Measurements from ENCODE around the gene OPCML. TPM values are rescaled to one million over a fixed set of nuclear protein-coding genes. Genes with fewer than 3 reads are reported as not detected.
A peak's percentile ranks its signal among the peaks of the same experiment; 100 is the strongest.

OPCML gene
- total RNA-seq, 1 experiment from 2014 or later = 0.94 TPM

DNA sequence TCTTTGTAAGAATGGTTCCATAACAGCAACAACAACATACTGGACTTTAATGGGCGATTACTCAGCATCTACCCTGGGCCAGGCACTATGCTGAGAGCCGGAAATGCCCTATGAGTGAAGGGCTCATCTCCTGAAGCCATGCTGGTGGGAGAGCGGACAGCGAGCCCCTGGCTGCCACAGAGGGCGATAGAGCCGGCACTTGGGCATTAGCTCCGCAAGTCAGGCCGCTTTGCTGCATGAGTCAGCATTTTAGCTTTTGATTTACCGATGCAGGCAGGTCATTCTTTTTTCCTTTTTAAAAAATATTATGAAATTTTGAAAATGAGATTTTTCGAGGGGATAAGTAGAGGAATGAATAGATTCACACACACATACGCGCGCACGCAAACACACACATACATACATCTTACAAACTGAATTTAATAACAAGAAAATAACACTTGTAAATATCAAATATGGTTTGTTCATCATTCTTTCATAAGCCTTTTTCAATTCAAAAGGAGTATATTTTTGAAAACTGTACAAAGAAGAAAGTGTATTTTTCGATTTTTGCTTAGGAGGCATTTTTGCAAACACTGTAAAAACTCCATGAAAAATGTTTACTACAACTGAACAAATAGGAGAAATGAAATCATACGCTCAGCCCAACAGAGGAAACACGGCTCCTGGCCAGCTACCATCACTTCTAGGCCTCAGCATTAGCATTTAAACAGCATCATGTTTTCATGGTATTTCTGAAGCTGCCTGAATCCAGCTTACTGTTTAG lies 667.3 kb downstream of the OPCML start:
- H3K27ac ChIP-seq (ENCODE audit: insufficient read length, low read depth, low read length) = no peak overlapping the region
- H3K79me2 ChIP-seq (ENCODE audit: insufficient read depth, low read length) = no peaks in the 10 kb centered on the region
- H3K4me3 Mint-ChIP-seq = no peak overlapping the region
- no CpG with 5 or more reads among the region's 17 CpGs for WGBS (ENCODE audit: extremely low coverage, insufficient read length, low lambda C conversion rate)
- H3K9ac ChIP-seq (ENCODE audit: extremely low read depth, insufficient read length, low read length) = no peak overlapping the region
- H2BK15ac ChIP-seq (ENCODE audit: low read depth, low read length) = no peak overlapping the region
- peak; percentile 85 for DNase-seq
- H2AK5ac ChIP-seq (ENCODE audit: insufficient read length, low read length) = no peak overlapping the region
- TF ChIP-seq CTCF (conservative IDR thresholded peaks at IDR 0.05) = peak; percentile 65
- no peaks in the 10 kb centered on the region for H3K23me2 ChIP-seq (ENCODE audit: insufficient read length, low read depth, low read length, poor library complexity, severe bottlenecking)
- H3K4ac ChIP-seq (ENCODE audit: low read depth, low read length) = no peak overlapping the region
- H3K79me1 ChIP-seq (ENCODE audit: insufficient read depth, low read depth, low read length, poor library complexity, severe bottlenecking) = no peaks in the 10 kb centered on the region
- no peak overlapping the region for H3K23ac ChIP-seq (ENCODE audit: insufficient read length, low read depth, low read length)
- no peak overlapping the region for H3K14ac ChIP-seq (ENCODE audit: insufficient read depth, low read length)
- H3K27me3 Mint-ChIP-seq (ENCODE audit: low read depth) = no peaks in the 10 kb centered on the region; the same call in 1 of the 2 replicates
- no peaks in the 10 kb centered on the region for H3K9me3 Mint-ChIP-seq
- H3K56ac ChIP-seq (ENCODE audit: insufficient read length, low read depth, low read length) = no peak overlapping the region
- no peaks in the 10 kb centered on the region for H3K36me3 Mint-ChIP-seq (ENCODE audit: insufficient read depth in 1 of 3, low read depth in 3 of 3)
- no peak overlapping the region for H4K5ac ChIP-seq (ENCODE audit: insufficient read length, low read depth, low read length)
- H3T11ph ChIP-seq (ENCODE audit: low read length) = no peak overlapping the region
- H3K4me1 Mint-ChIP-seq = peaks cover 11 to 23% of the 10 kb centered on the region in 2 experiments
- H2BK20ac ChIP-seq (ENCODE audit: low read depth, low read length, poor library complexity, severe bottlenecking) = no peak overlapping the region
- no peak overlapping the region for H3K4me2 ChIP-seq (ENCODE audit: insufficient read depth, insufficient read length, low read length)
- H2BK5ac ChIP-seq (ENCODE audit: insufficient read length, low read length) = no peak overlapping the region
- no peaks in the 10 kb centered on the region for H3K27me3 ChIP-seq (ENCODE audit: insufficient read depth, low read length)
- H4K20me1 ChIP-seq (ENCODE audit: control insufficient read depth, insufficient read depth, insufficient read length) = no peaks in the 10 kb centered on the region
- H2BK120ac ChIP-seq (ENCODE audit: low read depth, low read length, poor library complexity, severe bottlenecking) = no peak overlapping the region
- H2AFZ ChIP-seq (ENCODE audit: low read length) = no peak overlapping the region
- no peaks in the 10 kb centered on the region for H3K9me3 ChIP-seq (ENCODE audit: control insufficient read depth, low read depth, low read length)
- no peak overlapping the region for H2BK12ac ChIP-seq (ENCODE audit: insufficient read length, low read depth, low read length)
- H4K8ac ChIP-seq (replicated peaks; ENCODE audit: insufficient read length, low read depth, low read length) = no peak overlapping the region
- 0 out of 7 replicates have a peak overlapping the region, but pooled peaks of 2 of the 3 experiments have one; percentile 25 to 63 for H3K27ac Mint-ChIP-seq
- no peak overlapping the region for H4K91ac ChIP-seq (ENCODE audit: insufficient read length, low read depth, low read length)
- H3K4me1 ChIP-seq (ENCODE audit: insufficient read depth, low read length) = peaks cover 3% of the 10 kb centered on the region; the same call in 1 of the 2 replicates
- no peak overlapping the region for H3K18ac ChIP-seq (ENCODE audit: insufficient read length, low read depth, low read length)

All from H9 (cell line).